Liver (tissue), 3 donors: ENCODE data around the gene ITGA5.

Experiments
- CTCF ChIP-seq: fragments of 150-350 bp; IDR thresholded peaks from 2 replicates; pipeline ENCODE4 v1.5.1; 2017; ENCODE audit warnings: improper control_type of control experiment, low read depth, low read length; ENCODE audit not compliant: missing input control
- SP1 ChIP-seq: IDR thresholded peaks from 2 replicates; pipeline ENCODE4 v1.6.1; 2018; ENCODE audit warnings: antibody characterized with exemption, mild to moderate bottlenecking
- TAF1 ChIP-seq: conservative IDR thresholded peaks from 2 replicates; pipeline ENCODE4 v1.6.1; 2016; ENCODE audit warnings: antibody characterized with exemption, mild to moderate bottlenecking
- donor health status: healthy.
- donor health status: healthy.

GRCh38 chr12:54350743-54351142, 68.3 kb downstream of the ITGA5 start:
- TF ChIP-seq TAF1 = no peak
- no peak for TF ChIP-seq CTCF
- no peak for TF ChIP-seq SP1
